ENCODE measurements around the gene TPRN.

GRCh38 chr9:137149942-137150616 is 50.5 kb downstream of the TPRN start:
- TF ChIP-seq CTCF (IDR thresholded peaks at IDR 0.05) (no peak), POLR2A (IDR thresholded peaks at IDR 0.05) (no peak), POLR2AphosphoS5 (IDR thresholded peaks at IDR 0.05) (no peak), EP300 (IDR thresholded peaks at IDR 0.05) (no peak)

All from sigmoid colon (tissue), 4 donors.